ENCODE results near the gene FBXL19. TPM values are rescaled to one million over a fixed set of nuclear protein-coding genes. Genes with fewer than 3 reads are reported as not detected.
A peak's percentile ranks its signal among the peaks of the same experiment; 100 is the strongest.

Gene FBXL19
- total and polyA plus RNA-seq, 8 donors, result 3.8 to 26.8 (median 6.7) TPM

GRCh38 chr16:30980959-30981358 is 57.6 kb downstream of the FBXL19 start:
- FAIRE-seq (no peak), ATAC-seq (no peak), DNase-seq (peak in 1 of 6 donors; percentile 64)
- Histone ChIP-seq H3K27ac (no peak overlapping the region), H3K4me1 (peaks cover 0 to 4% (median 0%) of the 10 kb centered on the region in 3 donors), H3K4me3 (no peak overlapping the region), H3K27me3 (no peaks in the 10 kb centered on the region), H3K36me3 (peaks cover 0 to 39% (median 4%) of the 10 kb centered on the region in 3 donors), H3K9me3 (no peaks in the 10 kb centered on the region)
- intact Hi-C loops (cut with DNase I), result loop anchor here in 2 of 3 donors (5.0 to 10.0 kb wide), 3 partner anchors 104 to 466 kb away; partner anchors contain the start of genes PRSS53 (in 1 of the 2) and ZNF843 (in 1 of the 2)
- TF ChIP-seq CTCF (IDR thresholded peaks at IDR 0.05), result no peak
- WGBS, 2 donors, result 95 to 97% methylated on average over 14 of the region's 14 CpGs

- peaks cover 0 to 24% (median 0%) of the 10 kb centered on the region in 3 donors for H3K36me3 ChIP-seq
- WGBS, 2 donors, result 80 to 88% methylated on average over 17 of the region's 17 CpGs
- H3K27me3 ChIP-seq, result no peaks in the 10 kb centered on the region
- TF ChIP-seq CTCF (IDR thresholded peaks at IDR 0.05), result no peak
- no peak overlapping the region for H3K4me3 ChIP-seq
- intact Hi-C loops (cut with DNase I), result loop anchor here in 2 of 3 donors (5.0 to 10.0 kb wide), 3 partner anchors 102 to 465 kb away; partner anchors contain the start of genes PRSS53 (in 1 of the 2) and ZNF843 (in 1 of the 2)
- no peak overlapping the region for H3K27ac ChIP-seq
- ATAC-seq (no peak), FAIRE-seq (no peak), DNase-seq (peak in 2 of 6 donors; percentile 40 to 68)
- H3K4me1 ChIP-seq, result peaks cover 0 to 7% (median 0%) of the 10 kb centered on the region in 3 donors
- no peaks in the 10 kb centered on the region for H3K9me3 ChIP-seq
Measured at GRCh38 chr16:30982548-30983288, 59.3 kb downstream of the FBXL19 start.

GRCh38 chr16:30983289-30983889 is 60.0 kb downstream of the FBXL19 start:
- no peak overlapping the region for H3K4me3 ChIP-seq
- H3K36me3 ChIP-seq, result peaks cover 0 to 24% (median 0%) of the 10 kb centered on the region in 3 donors
- H3K9me3 ChIP-seq, result no peaks in the 10 kb centered on the region
- peaks cover 0 to 7% (median 0%) of the 10 kb centered on the region in 3 donors for H3K4me1 ChIP-seq
- peak in 2 of 6 donors; percentile 50 to 74 for DNase-seq
- no peak overlapping the region for H3K27ac ChIP-seq
- H3K27me3 ChIP-seq, result no peaks in the 10 kb centered on the region
- FAIRE-seq, result no peak
- no peak for ATAC-seq
- intact Hi-C loops (cut with DNase I), result loop anchor here in 2 of 3 donors (5.0 to 10.0 kb wide), 3 partner anchors 101 to 464 kb away; partner anchors contain the start of genes PRSS53 (in 1 of the 2) and ZNF843 (in 1 of the 2)
- TF ChIP-seq CTCF (IDR thresholded peaks at IDR 0.05), result no peak
- 82 to 83% methylated on average over 25 of the region's 25 CpGs for WGBS, 2 donors

GRCh38 chr16:30983898-30984610 is 60.7 kb downstream of the FBXL19 start:
- intact Hi-C loops (cut with DNase I), result loop anchor here in 2 of 3 donors (5.0 to 10.0 kb wide), 3 partner anchors 101 to 463 kb away; partner anchors contain the start of genes PRSS53 (in 1 of the 2) and ZNF843 (in 1 of the 2)
- Histone ChIP-seq H3K27me3 (no peaks in the 10 kb centered on the region), H3K9me3 (no peaks in the 10 kb centered on the region), H3K4me3 (no peak overlapping the region), H3K4me1 (peaks cover 0 to 7% (median 0%) of the 10 kb centered on the region in 3 donors), H3K36me3 (peaks cover 0 to 24% (median 0%) of the 10 kb centered on the region in 3 donors), H3K27ac (no peak overlapping the region)
- no peak for TF ChIP-seq CTCF (IDR thresholded peaks at IDR 0.05)
- 86 to 89% methylated on average over 13 to 14 of the region's 14 CpGs for WGBS, 2 donors
- FAIRE-seq (no peak), DNase-seq (peak in 3 of 6 donors; percentile 36 to 68 (median 39)), ATAC-seq (no peak)

Measured in pancreas (tissue), 10 donors.